Cardiac fibroblast (primary cell): ENCODE data around the gene FHOD3.

Experiments
- DNase-seq, 2 donors: peaks; one replicate each; pipeline versions ENCODE4 v3.0.0 to v3.0.0-alpha.2; 2010; ENCODE audit warnings: low read depth in 2 of 2
- H3K4me3 ChIP-seq, 2 donors: replicated peaks in 1 of 2; 1 replicate in 1 of 2; 2 replicates in 1 of 2; pipeline ENCODE4 v1.5.1; 2011; ENCODE audit warnings: low read depth in 2 of 2, low read length in 2 of 2, mild to moderate bottlenecking in 2 of 2, moderate library complexity in 1 of 2
- TF ChIP-seq, protein P1 (sequence below): IDR thresholded peaks from one replicate; pipeline ENCODE4 v1.5.1; 2011; ENCODE audit warnings: low read depth, mild to moderate bottlenecking, low read length, inconsistent platforms

FHOD3 gene

DNA sequence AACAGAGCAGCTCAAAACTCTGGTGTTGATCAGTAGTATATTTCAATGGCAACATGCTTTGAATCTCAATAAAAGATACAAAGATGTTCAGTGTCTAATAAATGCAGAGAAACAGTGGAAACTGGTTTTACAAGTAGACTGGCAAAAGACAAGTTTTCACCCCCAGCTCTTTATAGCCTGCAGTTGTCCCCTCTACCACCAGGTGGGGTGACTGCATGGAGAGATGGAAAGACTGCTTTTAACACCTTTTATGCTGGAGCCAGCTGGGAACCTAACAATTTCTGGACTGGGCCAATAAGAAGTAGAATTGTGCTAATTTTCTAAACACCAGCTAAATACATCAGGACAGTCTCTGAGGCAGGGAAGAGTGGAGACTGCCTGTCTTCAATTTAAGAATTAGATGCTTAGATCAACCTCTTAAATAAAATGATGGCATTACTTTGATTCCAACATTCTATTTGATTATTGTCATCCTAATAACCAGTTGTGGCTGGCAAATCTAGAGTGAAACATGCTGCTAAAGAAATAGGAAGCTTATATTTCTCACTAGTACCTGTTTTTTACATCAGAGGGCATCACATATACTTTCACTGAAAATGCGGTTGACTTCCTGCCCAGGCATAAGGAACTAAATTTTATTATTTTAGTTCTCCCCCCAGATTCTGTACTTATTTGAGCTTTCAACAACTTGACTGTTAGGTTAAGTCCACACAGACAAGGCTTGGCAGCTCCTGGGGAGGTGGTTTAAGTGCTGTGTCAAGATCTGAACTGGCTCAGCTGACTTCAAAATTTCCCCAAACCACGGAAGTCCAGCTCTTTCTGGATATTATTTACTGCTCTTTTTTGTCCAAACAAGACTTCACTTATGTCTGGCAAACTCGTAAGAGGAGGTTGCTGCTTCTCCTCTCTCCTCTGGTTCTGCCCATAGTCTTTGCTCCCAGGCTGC is 390.8 kb downstream of the FHOD3 start:
- peak; percentile 79 for DNase-seq
- no peak overlapping the region for H3K4me3 ChIP-seq
- TF ChIP-seq, protein P1, sequence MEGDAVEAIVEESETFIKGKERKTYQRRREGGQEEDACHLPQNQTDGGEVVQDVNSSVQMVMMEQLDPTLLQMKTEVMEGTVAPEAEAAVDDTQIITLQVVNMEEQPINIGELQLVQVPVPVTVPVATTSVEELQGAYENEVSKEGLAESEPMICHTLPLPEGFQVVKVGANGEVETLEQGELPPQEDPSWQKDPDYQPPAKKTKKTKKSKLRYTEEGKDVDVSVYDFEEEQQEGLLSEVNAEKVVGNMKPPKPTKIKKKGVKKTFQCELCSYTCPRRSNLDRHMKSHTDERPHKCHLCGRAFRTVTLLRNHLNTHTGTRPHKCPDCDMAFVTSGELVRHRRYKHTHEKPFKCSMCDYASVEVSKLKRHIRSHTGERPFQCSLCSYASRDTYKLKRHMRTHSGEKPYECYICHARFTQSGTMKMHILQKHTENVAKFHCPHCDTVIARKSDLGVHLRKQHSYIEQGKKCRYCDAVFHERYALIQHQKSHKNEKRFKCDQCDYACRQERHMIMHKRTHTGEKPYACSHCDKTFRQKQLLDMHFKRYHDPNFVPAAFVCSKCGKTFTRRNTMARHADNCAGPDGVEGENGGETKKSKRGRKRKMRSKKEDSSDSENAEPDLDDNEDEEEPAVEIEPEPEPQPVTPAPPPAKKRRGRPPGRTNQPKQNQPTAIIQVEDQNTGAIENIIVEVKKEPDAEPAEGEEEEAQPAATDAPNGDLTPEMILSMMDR = peak; percentile 98

DNA sequence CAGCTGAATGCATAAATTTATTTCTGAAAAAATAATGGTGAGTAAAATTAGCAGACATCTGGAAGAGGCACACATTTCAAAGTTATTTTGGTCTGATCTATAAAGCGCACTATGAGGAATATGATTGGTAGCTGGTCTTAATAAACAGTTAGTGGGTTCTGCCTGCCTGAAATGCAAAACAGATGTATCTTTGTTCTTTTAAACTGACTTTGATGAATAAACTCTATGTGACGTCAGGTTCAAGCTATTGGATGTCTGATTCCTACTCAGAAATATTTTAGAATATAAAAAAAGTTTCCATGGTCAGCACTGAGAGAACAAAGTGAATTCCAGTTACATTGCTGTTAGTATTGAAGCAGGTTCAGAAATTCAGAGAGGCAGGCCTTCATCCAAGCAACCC is 394.9 kb downstream of the FHOD3 start:
- TF ChIP-seq, protein P1 = no peak
- no peak overlapping the region for H3K4me3 ChIP-seq
- peak in 1 of 2 donors; percentile 7 for DNase-seq

DNA sequence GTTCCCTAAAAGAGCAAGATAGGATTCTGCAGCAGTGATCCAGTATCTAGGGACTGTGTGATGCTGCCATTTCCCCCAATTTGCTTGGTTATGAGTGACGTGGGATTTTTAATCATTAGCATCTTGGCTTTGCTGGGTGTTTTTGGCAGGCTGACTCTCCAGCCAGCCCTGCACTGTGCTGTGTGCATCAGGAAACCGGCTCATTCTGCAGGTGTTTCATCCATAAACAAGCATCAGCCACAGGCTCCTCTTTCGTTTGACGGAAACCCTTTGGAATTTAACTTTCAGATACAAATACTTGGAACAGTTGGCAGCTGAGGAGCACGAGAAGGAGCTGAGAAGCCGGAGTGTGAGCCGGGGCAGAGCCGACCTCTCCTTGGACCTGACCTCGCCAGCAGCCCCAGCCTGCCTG is 395.4 kb downstream of the FHOD3 start:
- DNase-seq = no peak
- H3K4me3 ChIP-seq = no peak overlapping the region
- TF ChIP-seq, protein P1 = no peak

DNA sequence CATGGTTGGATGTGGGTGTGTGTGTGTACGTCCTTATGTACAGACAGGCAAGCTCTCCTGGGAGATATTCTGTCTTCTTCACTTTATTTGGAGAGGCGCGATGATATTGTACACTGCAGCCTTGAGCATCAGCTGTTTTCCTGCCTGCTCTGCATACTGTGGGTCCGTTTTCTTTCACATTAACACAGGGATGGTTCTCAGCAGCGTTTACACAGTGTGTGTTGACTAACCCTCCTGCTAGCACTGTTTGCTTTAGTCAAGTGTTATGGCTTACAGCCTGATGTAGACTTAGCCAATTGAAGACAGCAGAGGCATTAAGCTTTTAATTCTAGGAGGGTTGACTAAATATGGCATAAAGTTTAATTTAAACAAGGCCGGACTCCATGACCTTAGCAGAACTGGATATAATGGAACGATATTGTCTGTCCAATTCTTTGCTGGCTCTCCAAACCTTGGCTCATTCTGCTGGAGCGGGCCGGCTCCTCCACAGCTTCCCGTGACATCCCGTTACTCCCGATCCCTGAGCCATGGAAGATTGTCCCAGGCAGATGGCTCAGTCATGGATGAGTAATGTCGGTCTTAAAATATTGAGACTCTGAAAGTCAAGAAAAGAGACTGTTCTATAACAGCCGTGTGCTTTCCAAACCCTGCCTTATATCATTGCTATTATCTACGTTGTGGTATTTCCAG is 396.6 kb downstream of the FHOD3 start:
- DNase-seq = no peak
- H3K4me3 ChIP-seq = no peak overlapping the region
- TF ChIP-seq, protein P1 = no peak

DNA sequence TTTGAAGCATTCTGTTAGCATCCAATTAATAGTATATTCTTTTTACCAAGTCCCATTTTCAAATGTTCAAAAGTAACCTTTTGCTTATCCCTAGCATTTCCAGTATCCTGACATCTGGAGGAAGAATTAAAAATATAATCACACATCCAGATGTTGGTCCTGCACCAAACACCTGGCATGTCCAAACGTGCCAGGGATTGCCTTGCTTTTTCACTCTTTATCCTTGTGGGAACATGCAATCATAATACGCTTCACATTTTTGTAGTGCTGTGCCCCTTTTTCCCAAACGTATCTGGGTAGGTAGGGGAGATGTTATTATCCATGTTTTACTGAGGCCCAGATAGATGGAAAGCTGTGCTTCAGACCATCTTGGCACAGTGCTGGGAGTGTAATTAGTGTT is 398.3 kb downstream of the FHOD3 start:
- TF ChIP-seq, protein P1 = no peak
- no peak for DNase-seq
- H3K4me3 ChIP-seq = no peak overlapping the region

DNA sequence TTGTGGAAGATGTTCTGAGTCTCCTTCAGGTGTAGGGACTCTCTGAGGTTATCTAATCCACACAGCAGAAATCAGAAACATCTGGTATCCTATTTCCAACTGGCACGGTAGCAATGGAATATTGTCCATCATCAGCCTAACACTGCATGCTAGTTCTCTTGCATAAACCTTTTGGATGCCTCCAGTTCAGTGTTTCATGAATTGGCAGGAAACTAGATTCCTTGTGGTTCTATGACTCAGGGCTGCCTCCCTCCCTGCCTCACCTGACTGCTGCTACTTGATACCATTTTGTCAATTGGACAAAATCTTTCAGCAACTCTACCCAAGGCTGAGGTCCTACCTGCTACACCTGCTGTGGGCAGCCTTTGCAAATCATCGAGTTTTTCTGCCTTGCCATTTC is 400.4 kb downstream of the FHOD3 start:
- peak; percentile 49 to 76 for DNase-seq
- no peak overlapping the region for H3K4me3 ChIP-seq
- TF ChIP-seq, protein P1 = no peak
